ENCODE data around the gene TPBG. TPM values are rescaled to one million over a fixed set of nuclear protein-coding genes. Genes with fewer than 3 reads are reported as not detected.
"Not testable (repeated sequence)": the region's sequence is repeated elsewhere in the genome, so short reads cannot be mapped to it uniquely, and the experiment has no call there.

The TPBG gene
- total RNA-seq, 2 donors from 2014 or later = 7.4 to 16.7 TPM

DNA sequence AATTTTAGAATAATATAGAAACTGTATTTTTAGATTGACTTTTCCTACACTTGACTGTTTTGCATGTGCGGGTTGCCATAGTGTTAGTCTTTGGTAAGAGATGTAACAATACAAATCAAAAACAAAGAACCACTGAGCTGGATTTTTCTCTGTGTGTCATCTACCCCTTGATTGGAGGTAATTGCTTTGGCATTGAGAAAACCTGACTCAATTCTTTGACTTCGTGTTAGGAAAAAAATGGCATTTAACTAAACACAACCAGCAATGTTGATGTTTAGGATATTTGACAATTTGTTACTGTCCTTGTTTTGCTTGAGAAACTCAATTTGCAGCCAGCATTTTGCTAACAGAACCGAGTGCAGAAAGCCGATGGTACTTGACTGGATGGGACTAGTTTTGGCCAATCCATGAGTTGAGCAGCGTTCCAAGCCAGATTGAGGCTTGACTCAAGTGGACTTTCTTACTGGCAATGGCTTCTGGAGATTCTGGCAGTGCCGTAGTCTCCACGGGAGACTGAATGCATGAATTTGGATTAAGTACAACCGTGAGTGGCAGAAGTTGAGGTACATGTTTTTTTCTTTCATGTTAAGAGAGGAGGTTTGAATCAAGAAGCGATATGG is 17.1 kb downstream of the TPBG start:
- DNase-seq (ENCODE audit: low spot score) = no peak
- Histone ChIP-seq H3K36me3 (no peaks in the 10 kb centered on the region), H3K27ac (no peak overlapping the region), H3K4me3 (no peak overlapping the region), H3K9me3 (no peaks in the 10 kb centered on the region), H3K4me1 (no peaks in the 10 kb centered on the region), H3K27me3 (no peaks in the 10 kb centered on the region)
- TF ChIP-seq, protein P1, sequence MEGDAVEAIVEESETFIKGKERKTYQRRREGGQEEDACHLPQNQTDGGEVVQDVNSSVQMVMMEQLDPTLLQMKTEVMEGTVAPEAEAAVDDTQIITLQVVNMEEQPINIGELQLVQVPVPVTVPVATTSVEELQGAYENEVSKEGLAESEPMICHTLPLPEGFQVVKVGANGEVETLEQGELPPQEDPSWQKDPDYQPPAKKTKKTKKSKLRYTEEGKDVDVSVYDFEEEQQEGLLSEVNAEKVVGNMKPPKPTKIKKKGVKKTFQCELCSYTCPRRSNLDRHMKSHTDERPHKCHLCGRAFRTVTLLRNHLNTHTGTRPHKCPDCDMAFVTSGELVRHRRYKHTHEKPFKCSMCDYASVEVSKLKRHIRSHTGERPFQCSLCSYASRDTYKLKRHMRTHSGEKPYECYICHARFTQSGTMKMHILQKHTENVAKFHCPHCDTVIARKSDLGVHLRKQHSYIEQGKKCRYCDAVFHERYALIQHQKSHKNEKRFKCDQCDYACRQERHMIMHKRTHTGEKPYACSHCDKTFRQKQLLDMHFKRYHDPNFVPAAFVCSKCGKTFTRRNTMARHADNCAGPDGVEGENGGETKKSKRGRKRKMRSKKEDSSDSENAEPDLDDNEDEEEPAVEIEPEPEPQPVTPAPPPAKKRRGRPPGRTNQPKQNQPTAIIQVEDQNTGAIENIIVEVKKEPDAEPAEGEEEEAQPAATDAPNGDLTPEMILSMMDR (IDR thresholded peaks at IDR 0.05) = no peak

DNA sequence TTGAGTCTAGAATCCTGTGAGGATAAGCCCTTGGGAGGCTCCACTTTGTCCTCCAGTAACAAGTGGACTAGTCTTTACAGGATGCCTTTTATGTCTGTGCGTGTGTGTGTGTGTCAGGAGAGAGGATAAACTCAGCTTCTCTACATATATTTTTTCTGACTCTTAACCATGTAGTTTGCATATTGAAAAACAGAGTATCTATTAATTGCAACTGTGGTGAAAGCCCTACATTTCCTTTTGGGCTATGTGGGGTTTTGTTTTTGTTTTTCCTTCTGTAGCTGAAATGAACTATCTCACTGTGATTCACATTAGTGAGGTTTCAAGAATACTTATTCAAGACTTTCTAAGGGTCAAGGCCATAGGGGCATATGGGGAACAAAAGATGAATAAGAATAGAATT is 17.7 kb downstream of the TPBG start:
- Histone ChIP-seq H3K9me3 (no peaks in the 10 kb centered on the region), H3K4me1 (no peaks in the 10 kb centered on the region), H3K27me3 (no peaks in the 10 kb centered on the region), H3K27ac (no peak overlapping the region), H3K4me3 (no peak overlapping the region), H3K36me3 (no peaks in the 10 kb centered on the region)
- DNase-seq (ENCODE audit: low spot score) = no peak
- TF ChIP-seq, protein P1 (IDR thresholded peaks at IDR 0.05) = no peak

DNA sequence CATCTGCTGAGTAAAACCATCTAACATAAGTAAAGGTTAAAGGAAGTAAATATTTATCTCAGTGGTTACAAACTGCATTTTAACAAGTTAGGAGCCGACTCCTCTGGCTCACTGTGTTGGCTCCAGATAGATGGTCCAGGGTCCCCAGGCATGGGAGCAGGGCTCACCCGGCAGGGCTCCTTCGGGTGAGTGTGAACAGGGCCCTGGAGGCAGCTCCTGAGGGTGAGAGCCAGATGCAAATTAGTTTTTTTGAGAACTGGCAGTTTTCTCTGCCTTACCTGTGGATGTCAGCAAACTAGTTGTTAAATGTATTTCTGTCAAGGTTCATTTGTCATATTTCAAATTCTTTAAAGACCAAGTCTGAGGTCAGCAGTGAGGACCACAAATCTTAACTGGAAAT is 21.5 kb downstream of the TPBG start:
- Histone ChIP-seq H3K27me3 (no peaks in the 10 kb centered on the region), H3K27ac (no peak overlapping the region), H3K4me1 (no peaks in the 10 kb centered on the region), H3K9me3 (no peaks in the 10 kb centered on the region), H3K36me3 (no peaks in the 10 kb centered on the region), H3K4me3 (no peak overlapping the region)
- no peak for DNase-seq (ENCODE audit: low spot score)
- TF ChIP-seq, protein P1 (IDR thresholded peaks at IDR 0.05) = no peak

DNA sequence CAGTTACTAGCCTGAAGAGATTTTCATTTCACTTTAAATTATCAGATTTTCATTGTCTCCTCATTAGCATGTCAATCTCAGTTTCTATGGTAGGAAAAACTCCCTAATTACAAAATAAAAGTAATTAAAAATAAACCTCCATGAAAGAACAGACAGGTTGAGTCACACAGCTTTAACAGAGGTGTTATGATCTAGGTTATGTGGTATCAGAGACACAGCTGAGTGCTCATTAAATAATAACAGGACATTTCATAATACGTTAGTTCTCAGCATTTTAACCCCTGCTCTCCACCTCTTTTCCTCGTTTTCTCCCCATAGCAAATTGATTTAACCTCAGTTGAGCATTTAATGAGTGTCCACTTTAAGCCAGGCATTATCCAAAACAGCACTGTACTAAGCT is 21.9 kb downstream of the TPBG start:
- Histone ChIP-seq H3K4me1 (no peaks in the 10 kb centered on the region), H3K27ac (no peak overlapping the region), H3K4me3 (no peak overlapping the region), H3K27me3 (no peaks in the 10 kb centered on the region), H3K36me3 (no peaks in the 10 kb centered on the region), H3K9me3 (no peaks in the 10 kb centered on the region)
- DNase-seq (ENCODE audit: low spot score) = no peak
- TF ChIP-seq, protein P1 (IDR thresholded peaks at IDR 0.05) = no peak

DNA sequence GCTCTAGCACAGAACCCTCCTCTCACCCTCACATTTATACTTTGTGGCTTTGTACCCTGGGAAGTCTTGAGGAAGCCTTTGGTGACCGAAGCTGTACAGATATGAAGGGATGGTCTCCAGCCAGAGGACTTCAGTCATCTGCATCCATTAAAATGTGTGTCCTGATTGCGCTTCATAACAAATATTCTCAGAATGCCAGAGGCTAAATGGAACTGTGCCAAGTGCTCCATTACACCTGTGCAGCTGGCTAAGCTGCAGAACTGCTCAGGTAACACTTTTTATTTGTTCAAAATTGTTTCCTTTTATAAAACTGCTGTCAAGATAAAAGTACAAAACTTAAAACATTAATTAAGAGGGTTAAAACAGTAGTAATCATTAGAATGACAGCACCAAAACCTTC is 22.3 kb downstream of the TPBG start:
- Histone ChIP-seq H3K9me3 (no peaks in the 10 kb centered on the region), H3K36me3 (no peaks in the 10 kb centered on the region), H3K27ac (no peak overlapping the region), H3K4me3 (no peak overlapping the region), H3K27me3 (no peaks in the 10 kb centered on the region), H3K4me1 (no peaks in the 10 kb centered on the region)
- TF ChIP-seq, protein P1 (IDR thresholded peaks at IDR 0.05) = no peak
- no peak for DNase-seq (ENCODE audit: low spot score)

DNA sequence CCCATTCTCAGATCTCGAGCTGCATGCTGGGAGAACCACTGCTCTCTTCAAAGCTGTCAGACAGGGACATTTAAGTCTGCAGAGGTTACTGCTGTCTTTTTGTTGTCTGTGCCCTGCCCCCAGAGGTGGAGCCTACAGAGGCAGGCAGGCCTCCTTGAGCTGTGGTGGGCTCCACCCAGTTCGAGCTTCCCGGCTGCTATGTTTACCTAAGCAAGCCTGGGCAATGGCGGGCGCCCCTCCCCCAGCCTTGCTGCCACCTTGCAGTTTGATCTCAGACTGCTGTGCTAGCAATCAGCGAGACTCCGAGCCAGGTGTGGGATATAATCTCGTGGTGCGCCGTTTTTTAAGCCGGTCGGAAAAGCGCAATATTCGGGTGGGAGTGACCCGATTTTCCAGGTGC is 31.2 kb downstream of the TPBG start:
- H3K27me3 ChIP-seq; H3K4me3 ChIP-seq; H3K27ac ChIP-seq; H3K4me1 ChIP-seq; H3K9me3 ChIP-seq; DNase-seq (ENCODE audit: low spot score); H3K36me3 ChIP-seq: not testable (repeated sequence)
